Measurements from ENCODE around the gene SND1. TPM values are rescaled to one million over a fixed set of nuclear protein-coding genes. Genes with fewer than 3 reads are reported as not detected.

SND1 gene
- total and polyA plus RNA-seq, 7 donors: 29.2 to 72.8 (median 48.2) TPM

DNA sequence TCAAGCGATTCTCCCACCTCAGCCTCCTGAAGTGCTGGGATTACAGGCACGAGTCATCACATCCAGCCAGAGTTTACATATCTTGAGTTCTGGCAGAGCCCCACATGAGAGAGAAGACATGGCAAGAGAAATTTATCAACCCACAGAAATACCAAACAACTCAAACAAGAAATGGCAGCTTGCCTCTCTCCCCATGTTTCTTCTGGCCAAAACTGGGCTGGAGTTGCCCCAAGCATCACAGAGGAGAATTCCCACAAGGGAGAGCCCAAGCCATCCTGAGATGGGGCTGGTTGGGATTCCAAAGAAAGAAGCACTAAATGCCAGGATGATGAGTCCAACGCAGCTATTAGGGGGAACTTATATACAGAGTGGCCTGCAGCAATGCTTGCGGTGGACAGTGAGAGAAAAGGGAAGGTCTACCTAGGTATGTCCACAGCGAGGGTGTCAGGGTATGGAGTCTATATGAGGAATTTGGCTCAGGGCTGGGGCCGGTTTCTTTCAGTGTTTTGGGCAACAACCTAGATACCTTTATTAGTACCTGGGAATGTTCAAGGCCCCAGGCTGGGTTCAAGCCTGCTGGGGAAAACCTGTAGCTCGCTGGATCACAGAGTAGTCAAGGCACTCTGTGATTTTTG, 19.6 kb upstream of the SND1 start:
- Histone ChIP-seq H3K36me3 (ENCODE audit: insufficient read depth in 1 of 2, low read depth in 1 of 2) (no peaks in the 10 kb centered on the region), H3K27me3 (ENCODE audit: insufficient read depth in 3 of 3, low read length in 2 of 3) (peaks cover 0 to 14% (median 0%) of the 10 kb centered on the region in 3 donors), H3K9me3 (no peaks in the 10 kb centered on the region), H3K4me1 (no peaks in the 10 kb centered on the region), H3K4me3 (no peak overlapping the region), H3K27ac (no peak overlapping the region)
- DNase-seq: no peak
- ATAC-seq: no peak
- WGBS, 3 donors: 75 to 86% (median 80%) methylated on average over 7 of the region's 7 CpGs
- TF ChIP-seq, protein P1, sequence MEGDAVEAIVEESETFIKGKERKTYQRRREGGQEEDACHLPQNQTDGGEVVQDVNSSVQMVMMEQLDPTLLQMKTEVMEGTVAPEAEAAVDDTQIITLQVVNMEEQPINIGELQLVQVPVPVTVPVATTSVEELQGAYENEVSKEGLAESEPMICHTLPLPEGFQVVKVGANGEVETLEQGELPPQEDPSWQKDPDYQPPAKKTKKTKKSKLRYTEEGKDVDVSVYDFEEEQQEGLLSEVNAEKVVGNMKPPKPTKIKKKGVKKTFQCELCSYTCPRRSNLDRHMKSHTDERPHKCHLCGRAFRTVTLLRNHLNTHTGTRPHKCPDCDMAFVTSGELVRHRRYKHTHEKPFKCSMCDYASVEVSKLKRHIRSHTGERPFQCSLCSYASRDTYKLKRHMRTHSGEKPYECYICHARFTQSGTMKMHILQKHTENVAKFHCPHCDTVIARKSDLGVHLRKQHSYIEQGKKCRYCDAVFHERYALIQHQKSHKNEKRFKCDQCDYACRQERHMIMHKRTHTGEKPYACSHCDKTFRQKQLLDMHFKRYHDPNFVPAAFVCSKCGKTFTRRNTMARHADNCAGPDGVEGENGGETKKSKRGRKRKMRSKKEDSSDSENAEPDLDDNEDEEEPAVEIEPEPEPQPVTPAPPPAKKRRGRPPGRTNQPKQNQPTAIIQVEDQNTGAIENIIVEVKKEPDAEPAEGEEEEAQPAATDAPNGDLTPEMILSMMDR (IDR thresholded peaks at IDR 0.05): no peak
- intact Hi-C loops (cut with DNase I): no loop called here

DNA sequence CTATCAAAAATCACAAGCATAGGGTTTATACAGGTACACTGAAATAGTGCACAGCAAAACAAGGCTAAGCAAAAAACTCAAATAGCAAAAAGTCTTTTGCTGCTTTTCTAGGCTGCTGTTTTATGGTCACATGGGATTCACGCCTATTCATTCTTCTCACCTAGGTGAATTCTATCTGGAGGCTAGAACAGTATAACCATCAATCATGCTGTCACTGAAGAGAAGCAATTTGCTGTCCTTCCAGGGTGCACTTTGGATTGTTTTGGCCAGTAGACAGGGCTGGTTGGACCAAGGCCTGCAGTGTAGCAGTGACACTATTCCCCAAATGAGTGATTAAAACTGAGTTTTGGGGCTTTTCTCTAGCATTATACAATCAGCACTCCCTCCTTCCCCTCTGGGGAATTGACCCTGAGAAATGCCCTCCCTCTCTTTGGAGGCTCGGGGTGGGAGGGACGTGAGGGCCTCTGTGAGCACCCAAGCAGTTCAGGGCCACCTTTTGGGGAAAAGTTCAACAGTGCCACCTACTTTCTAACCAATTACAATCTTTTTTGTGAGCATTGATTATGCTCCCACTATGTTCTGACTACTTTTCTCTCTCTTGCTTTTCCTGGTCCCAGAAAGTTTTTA, 16.2 kb upstream of the SND1 start:
- TF ChIP-seq, protein P1 (IDR thresholded peaks at IDR 0.05): no peak
- WGBS, 3 donors: 39 to 46% (median 42%) methylated on average over 3 of the region's 3 CpGs
- no peaks in the 10 kb centered on the region for H3K4me1 ChIP-seq
- intact Hi-C loops (cut with DNase I): no loop called here
- ATAC-seq: no peak
- no peak overlapping the region for H3K4me3 ChIP-seq
- H3K27ac ChIP-seq: no peak overlapping the region
- no peaks in the 10 kb centered on the region for H3K9me3 ChIP-seq
- peaks cover 0 to 29% (median 0%) of the 10 kb centered on the region in 3 donors for H3K27me3 ChIP-seq (ENCODE audit: insufficient read depth in 3 of 3, low read length in 2 of 3)
- DNase-seq: no peak
- no peaks in the 10 kb centered on the region for H3K36me3 ChIP-seq (ENCODE audit: insufficient read depth in 1 of 2, low read depth in 1 of 2)

DNA sequence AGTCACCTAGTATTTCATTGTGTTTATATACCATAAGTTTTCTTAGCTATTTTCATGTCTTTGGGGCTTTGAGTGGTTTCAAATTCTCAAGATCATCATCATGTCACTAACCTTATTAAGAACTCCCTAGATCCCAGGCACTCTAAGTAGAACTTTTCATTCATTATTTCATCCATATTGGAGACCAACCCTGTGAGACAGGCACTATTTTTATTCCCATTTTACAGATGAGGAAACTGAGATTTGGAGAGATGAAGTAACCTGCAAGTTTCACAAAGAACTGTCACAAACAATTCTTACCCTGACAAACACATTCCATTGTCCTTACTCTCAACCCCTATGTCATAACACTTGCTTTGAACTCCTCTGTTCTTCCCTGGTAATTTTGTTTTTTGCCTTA, 13.8 kb upstream of the SND1 start:
- no peaks in the 10 kb centered on the region for H3K9me3 ChIP-seq
- ATAC-seq (no peak), DNase-seq (no peak)
- H3K27me3 ChIP-seq (ENCODE audit: insufficient read depth in 3 of 3, low read length in 2 of 3): peaks cover 0 to 18% (median 0%) of the 10 kb centered on the region in 3 donors
- TF ChIP-seq, protein P1 (IDR thresholded peaks at IDR 0.05): no peak
- H3K36me3 ChIP-seq (ENCODE audit: insufficient read depth in 1 of 2, low read depth in 1 of 2): no peaks in the 10 kb centered on the region
- no peak overlapping the region for H3K27ac ChIP-seq
- intact Hi-C loops (cut with DNase I): no loop called here
- H3K4me3 ChIP-seq: no peak overlapping the region
- no peaks in the 10 kb centered on the region for H3K4me1 ChIP-seq

DNA sequence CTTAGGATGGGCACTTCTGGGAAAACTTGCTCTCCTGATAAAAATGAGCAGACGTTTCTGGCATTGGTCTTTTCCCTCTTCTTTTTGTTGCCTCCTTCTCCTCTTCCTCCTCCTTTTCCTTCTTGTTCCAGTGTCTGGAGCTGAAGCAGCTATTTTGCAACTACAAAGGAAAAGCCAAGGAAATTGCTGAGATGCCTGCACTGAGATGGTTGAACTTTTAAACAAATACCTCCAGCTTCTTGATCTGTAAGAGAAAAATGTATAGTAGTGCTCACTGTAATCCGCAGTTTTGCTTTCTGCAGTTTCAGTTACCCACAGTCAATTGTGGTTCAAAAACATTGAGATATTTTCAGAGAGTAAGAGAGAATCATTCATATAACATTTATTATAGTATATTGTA, 7.5 kb upstream of the SND1 start:
- 63 to 76% (median 70%) methylated on average over 2 of the region's 2 CpGs for WGBS, 3 donors
- Histone ChIP-seq H3K27ac (no peak overlapping the region), H3K9me3 (no peaks in the 10 kb centered on the region), H3K4me3 (no peak overlapping the region), H3K4me1 (no peaks in the 10 kb centered on the region), H3K36me3 (ENCODE audit: insufficient read depth in 1 of 2, low read depth in 1 of 2) (no peaks in the 10 kb centered on the region), H3K27me3 (ENCODE audit: insufficient read depth in 3 of 3, low read length in 2 of 3) (peaks cover 0 to 2% (median 0%) of the 10 kb centered on the region in 3 donors)
- no peak for ATAC-seq
- TF ChIP-seq, protein P1 (IDR thresholded peaks at IDR 0.05): no peak
- intact Hi-C loops (cut with DNase I): loop anchor here in 1 of 2 donors (10.0 kb wide), 1 partner anchor 280 kb away; no protein-coding TSS in a partner anchor
- no peak for DNase-seq
